GM21717 (cell line): ENCODE measurements around the gene GSTO2.
"Not testable (repeated sequence)": the region's sequence is repeated elsewhere in the genome, so short reads cannot be mapped to it uniquely, and the experiment has no call there.

Experiments used
- ATAC-seq: cut with Tn5 transposase; IDR thresholded peaks from one replicate; pipeline ENCODE4 v1.9.1; 2021; ENCODE audit warnings: mild to moderate bottlenecking, moderate library complexity; ENCODE audit not compliant: unreplicated experiment

The GSTO2 gene

GRCh38 chr10:104268713-104269645, at the start of gene GSTO2:
Gene GSTO2 (plus strand): TSS chr10:104269184. CDS start chr10:104274916, 5,732 bp downstream.
- ATAC-seq = peak; percentile 99

GRCh38 chr10:104220522-104220921, 48.5 kb upstream of the GSTO2 start:
- ATAC-seq = no peak

GRCh38 chr10:104223304-104223703, 45.7 kb upstream of the GSTO2 start:
- no peak for ATAC-seq

- ATAC-seq = no peak
These were observed 38.5 kb upstream of the GSTO2 start for GRCh38 chr10:104230490-104230889.

GRCh38 chr10:104231784-104232612, 37.0 kb upstream of the GSTO2 start, which contains the start of gene CFAP43:
Gene CFAP43 (minus strand): TSS chr10:104232364. CDS start chr10:104232246, 118 bp downstream.
- peak; percentile 100 for ATAC-seq

- no peak for ATAC-seq
These were observed 36.3 kb upstream of the GSTO2 start for GRCh38 chr10:104232613-104233102.

- no peak for ATAC-seq
These were observed 35.2 kb upstream of the GSTO2 start for GRCh38 chr10:104233817-104234216.

- ATAC-seq = no peak
These were observed 34.0 kb upstream of the GSTO2 start for GRCh38 chr10:104234934-104235333.

GRCh38 chr10:104235801-104236200, 33.2 kb upstream of the GSTO2 start:
- no peak for ATAC-seq

- ATAC-seq = no peak
These were observed 28.9 kb upstream of the GSTO2 start for GRCh38 chr10:104240078-104240477.

- no peak for ATAC-seq
These were observed 26.4 kb upstream of the GSTO2 start for GRCh38 chr10:104242545-104242944.

GRCh38 chr10:104243009-104243408, 26.0 kb upstream of the GSTO2 start:
- not testable (repeated sequence) for ATAC-seq

- ATAC-seq = no peak
These were observed 25.5 kb upstream of the GSTO2 start for GRCh38 chr10:104243512-104243911.

- ATAC-seq = no peak
These were observed 23.8 kb upstream of the GSTO2 start for GRCh38 chr10:104245066-104245632.

- ATAC-seq = no peak
These were observed 22.0 kb upstream of the GSTO2 start for GRCh38 chr10:104246976-104247375.

- no peak for ATAC-seq
These were observed 21.4 kb upstream of the GSTO2 start for GRCh38 chr10:104247513-104248146.

GRCh38 chr10:104248931-104249330, 20.1 kb upstream of the GSTO2 start:
- ATAC-seq = not testable (repeated sequence)

GRCh38 chr10:104250371-104250770, 18.6 kb upstream of the GSTO2 start:
- no peak for ATAC-seq

- ATAC-seq = no peak
These were observed 17.5 kb upstream of the GSTO2 start for GRCh38 chr10:104251443-104251842.

GRCh38 chr10:104252368-104252767, 16.6 kb upstream of the GSTO2 start:
- no peak for ATAC-seq

- no peak for ATAC-seq
These were observed 15.9 kb upstream of the GSTO2 start for GRCh38 chr10:104253106-104253505.
